SK-N-MC (cell line): ENCODE data around the gene GK2.

Experiments
- EZH2 ChIP-seq: fragments of 200-600 bp; sonication (generic); IDR thresholded peaks from one replicate; pipeline ENCODE4 v1.6.1; 2017; ENCODE audit warnings: antibody characterized with exemption
- FOXP2 ChIP-seq: optimal IDR thresholded peaks from 2 replicates; pipeline ENCODE3; 2011; ENCODE audit warnings: mild to moderate bottlenecking, moderate library complexity; ENCODE audit not compliant: insufficient read depth; ENCODE audit errors: extremely low read length, control extremely low read depth
- POLR2AphosphoS5 ChIP-seq: IDR thresholded peaks from 2 replicates; pipeline ENCODE4 v1.6.1; 2012; ENCODE audit warnings: mild to moderate bottlenecking, low read depth, low read length, borderline replicate concordance

DNA sequence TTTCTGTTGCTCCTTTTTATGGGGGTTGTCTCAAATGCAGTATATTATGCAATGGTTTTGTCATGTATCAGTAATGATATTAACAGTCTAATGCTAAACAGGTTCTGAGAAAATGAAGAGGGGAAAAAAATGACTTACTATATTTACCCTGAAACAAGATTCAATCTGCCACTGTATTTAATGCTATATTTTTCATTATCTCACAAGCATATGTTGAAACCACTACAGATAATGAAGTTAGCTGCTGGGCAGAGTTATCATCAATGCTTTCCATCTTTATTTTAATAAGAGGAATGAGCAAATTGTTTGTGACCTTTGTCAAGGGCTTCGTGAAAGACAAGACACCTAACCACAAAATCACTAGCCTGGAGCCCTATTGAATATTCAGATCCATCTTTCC is 49.6 kb downstream of the GK2 start:
- TF ChIP-seq POLR2AphosphoS5 (no peak), EZH2 (no peak), FOXP2 (no peak)
